IMR-90 (cell line): ENCODE measurements around the gene FARSB.

Experiments
- CHD1 ChIP-seq: IDR thresholded peaks from 2 replicates; pipeline ENCODE4 v1.6.1; 2012; ENCODE audit warnings: low read depth, low read length, improper control_type of control experiment
- CTCF ChIP-seq: conservative IDR thresholded peaks from 2 replicates; pipeline ENCODE4 v1.5.1; 2012; ENCODE audit warnings: mild to moderate bottlenecking, low read depth, low read length, improper control_type of control experiment
- MAFK ChIP-seq: IDR thresholded peaks from 2 replicates; pipeline ENCODE4 v1.6.1; 2012; ENCODE audit warnings: low read depth, low read length, improper control_type of control experiment
- MAZ ChIP-seq: IDR thresholded peaks from 2 replicates; pipeline ENCODE4 v1.6.1; 2012; ENCODE audit warnings: low read depth, mild to moderate bottlenecking, low read length, improper control_type of control experiment, moderate library complexity, borderline replicate concordance
- MXI1 ChIP-seq: IDR thresholded peaks from 2 replicates; pipeline ENCODE4 v1.6.1; 2012; ENCODE audit warnings: low read depth, mild to moderate bottlenecking, low read length, moderate library complexity, borderline replicate concordance
- NFE2L2 ChIP-seq: fragments of 150-350 bp; IDR thresholded peaks from 2 replicates; pipeline ENCODE4 v1.6.1; 2016; ENCODE audit warnings: low read depth, mild to moderate bottlenecking, low read length
- POLR2A ChIP-seq: IDR thresholded peaks from 2 replicates; pipeline ENCODE4 v1.6.1; 2012; ENCODE audit warnings: mild to moderate bottlenecking, low read depth, low read length
- RAD21 ChIP-seq: IDR thresholded peaks from 2 replicates; pipeline ENCODE4 v1.6.1; 2012; ENCODE audit warnings: low read length, improper control_type of control experiment
- RCOR1 ChIP-seq: IDR thresholded peaks from 2 replicates; pipeline ENCODE4 v1.6.1; 2012; ENCODE audit warnings: mild to moderate bottlenecking, low read length, improper control_type of control experiment; ENCODE audit not compliant: insufficient replicate concordance
- RFX5 ChIP-seq: IDR thresholded peaks from 2 replicates; pipeline ENCODE4 v1.8.0; 2012; ENCODE audit warnings: low read depth, mild to moderate bottlenecking, low read length, moderate library complexity
- SMC3 ChIP-seq: fragments of 150-350 bp; IDR thresholded peaks from 2 replicates; pipeline ENCODE4 v1.6.1; 2016; ENCODE audit warnings: low read depth, mild to moderate bottlenecking, antibody characterized with exemption, low read length, moderate library complexity
- TF ChIP-seq, protein P1 (sequence below): fragments of 150-350 bp; IDR thresholded peaks from 2 replicates; pipeline ENCODE4 v1.6.1; 2017; ENCODE audit warnings: mild to moderate bottlenecking, antibody characterized with exemption, low read length, low read depth

- no peak for TF ChIP-seq CTCF
- no peak for TF ChIP-seq POLR2A
- no peak for TF ChIP-seq MXI1
- TF ChIP-seq, protein P1, sequence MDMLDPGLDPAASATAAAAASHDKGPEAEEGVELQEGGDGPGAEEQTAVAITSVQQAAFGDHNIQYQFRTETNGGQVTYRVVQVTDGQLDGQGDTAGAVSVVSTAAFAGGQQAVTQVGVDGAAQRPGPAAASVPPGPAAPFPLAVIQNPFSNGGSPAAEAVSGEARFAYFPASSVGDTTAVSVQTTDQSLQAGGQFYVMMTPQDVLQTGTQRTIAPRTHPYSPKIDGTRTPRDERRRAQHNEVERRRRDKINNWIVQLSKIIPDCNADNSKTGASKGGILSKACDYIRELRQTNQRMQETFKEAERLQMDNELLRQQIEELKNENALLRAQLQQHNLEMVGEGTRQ = no peak
- TF ChIP-seq RAD21 = no peak
- no peak for TF ChIP-seq RFX5
- TF ChIP-seq CHD1 = no peak
- no peak for TF ChIP-seq MAFK
- no peak for TF ChIP-seq NFE2L2
- TF ChIP-seq SMC3 = no peak
- TF ChIP-seq RCOR1 = no peak
- no peak for TF ChIP-seq MAZ
Observed at GRCh38 chr2:222544661-222545060, 111.2 kb downstream of the FARSB start.
